Kasumi-1 (cell line): Measurements from ENCODE around the gene OR10A5.
"Not testable (repeated sequence)": the region's sequence is repeated elsewhere in the genome, so short reads cannot be mapped to it uniquely, and the experiment has no call there.

Source experiments
- DNase-seq, 2 experiments: peaks; one replicate each; lab custom pipeline; 2025; lab: John Stamatoyannopoulos, UW

Gene OR10A5, protein sequence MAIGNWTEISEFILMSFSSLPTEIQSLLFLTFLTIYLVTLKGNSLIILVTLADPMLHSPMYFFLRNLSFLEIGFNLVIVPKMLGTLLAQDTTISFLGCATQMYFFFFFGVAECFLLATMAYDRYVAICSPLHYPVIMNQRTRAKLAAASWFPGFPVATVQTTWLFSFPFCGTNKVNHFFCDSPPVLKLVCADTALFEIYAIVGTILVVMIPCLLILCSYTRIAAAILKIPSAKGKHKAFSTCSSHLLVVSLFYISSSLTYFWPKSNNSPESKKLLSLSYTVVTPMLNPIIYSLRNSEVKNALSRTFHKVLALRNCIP

GRCh38 chr11:6845383-6845782, at the start of gene OR10A5:
TSS of gene OR10A5 (plus strand) at chr11:6845683. CDS start at chr11:6845683, 0 bp downstream.
- DNase-seq: no peak

DNA sequence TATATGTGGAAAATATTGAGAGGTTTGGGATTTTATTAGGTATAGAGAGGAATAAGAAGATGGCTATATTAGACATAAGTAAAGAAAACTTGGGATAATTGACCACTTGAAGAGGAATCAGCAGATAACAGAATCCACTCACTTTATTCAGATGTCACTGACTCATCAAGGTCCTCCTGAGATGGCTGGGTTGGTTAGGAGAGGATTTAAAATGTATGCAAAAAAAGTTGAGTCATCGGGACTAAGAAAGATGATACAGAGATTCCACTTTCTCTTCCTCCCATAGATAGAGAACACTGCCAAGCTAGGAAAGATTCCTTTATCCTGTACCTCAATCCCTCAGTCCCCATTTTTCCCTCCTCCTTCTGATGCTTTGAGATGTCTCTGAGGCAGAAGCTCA, 46.1 kb upstream of the OR10A5 start, which contains the start of gene OR6A2:
Gene OR6A2, minus strand, starts transcription at position 288 of the 400 bp plus-strand sequence. CDS start 3,981 bp downstream, outside the sequence.
- DNase-seq: no peak

- not testable (repeated sequence) for DNase-seq
These were observed 44.4 kb upstream of the OR10A5 start for GRCh38 chr11:6801075-6801474.

GRCh38 chr11:6812390-6813005, 33.0 kb upstream of the OR10A5 start:
- DNase-seq: peak; percentile 72 to 77

- DNase-seq: no peak
These were observed 31.8 kb upstream of the OR10A5 start for GRCh38 chr11:6813656-6814055.

DNA sequence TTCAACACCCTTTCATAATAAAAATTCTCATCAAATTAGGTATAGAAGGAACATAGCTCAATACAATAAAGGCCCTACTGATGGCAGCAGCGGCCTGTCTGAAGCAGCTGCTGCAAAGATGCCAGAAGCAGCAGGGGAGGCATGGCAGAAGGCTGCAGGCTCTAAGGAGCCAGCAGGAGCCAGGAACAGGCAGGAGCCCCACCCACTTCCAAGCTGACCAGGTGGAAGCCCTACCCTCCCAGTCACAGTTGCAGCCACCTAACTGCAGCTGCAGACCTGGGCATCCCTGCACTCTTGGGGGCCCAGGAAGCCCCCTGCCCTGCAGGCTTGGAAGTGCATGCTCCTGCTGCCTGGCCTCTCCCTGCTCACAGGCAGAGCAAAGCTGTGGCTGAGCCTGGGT, 27.8 kb upstream of the OR10A5 start:
- DNase-seq: no peak

- DNase-seq: no peak
These were observed 26.5 kb upstream of the OR10A5 start for GRCh38 chr11:6818967-6819366.

DNA sequence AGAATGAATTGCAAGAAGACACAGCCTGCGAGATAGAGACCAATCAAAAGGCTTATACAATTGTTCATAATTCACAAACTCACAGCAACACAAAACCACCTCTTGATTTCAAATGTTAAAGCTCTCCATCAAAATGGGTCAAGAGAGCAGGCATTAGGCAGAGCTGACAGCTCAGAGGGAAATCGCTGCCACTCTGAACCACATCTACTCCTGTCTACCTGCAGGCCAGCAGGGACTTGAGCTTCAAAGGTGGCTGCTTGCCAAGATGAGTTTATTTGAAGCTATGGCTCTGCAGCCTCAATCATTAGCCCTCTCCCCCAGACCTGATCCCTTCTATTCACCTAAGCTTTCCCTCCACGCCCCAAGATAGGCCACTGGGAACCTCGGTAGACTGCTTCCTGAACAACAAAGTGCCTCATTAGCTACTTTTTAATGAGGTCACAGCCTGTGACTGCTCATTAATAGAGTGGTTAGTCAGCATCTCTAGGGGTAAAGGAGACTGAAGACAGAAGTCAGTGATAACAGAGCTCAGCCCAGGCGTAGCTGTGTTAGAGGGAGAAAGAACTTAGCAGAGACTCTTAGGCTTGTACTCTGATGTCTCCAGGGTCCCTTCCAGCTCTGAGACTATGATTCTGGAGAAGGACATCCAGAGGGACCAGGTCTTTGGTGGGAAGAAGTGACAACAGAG, 21.2 kb upstream of the OR10A5 start:
- no peak for DNase-seq

DNA sequence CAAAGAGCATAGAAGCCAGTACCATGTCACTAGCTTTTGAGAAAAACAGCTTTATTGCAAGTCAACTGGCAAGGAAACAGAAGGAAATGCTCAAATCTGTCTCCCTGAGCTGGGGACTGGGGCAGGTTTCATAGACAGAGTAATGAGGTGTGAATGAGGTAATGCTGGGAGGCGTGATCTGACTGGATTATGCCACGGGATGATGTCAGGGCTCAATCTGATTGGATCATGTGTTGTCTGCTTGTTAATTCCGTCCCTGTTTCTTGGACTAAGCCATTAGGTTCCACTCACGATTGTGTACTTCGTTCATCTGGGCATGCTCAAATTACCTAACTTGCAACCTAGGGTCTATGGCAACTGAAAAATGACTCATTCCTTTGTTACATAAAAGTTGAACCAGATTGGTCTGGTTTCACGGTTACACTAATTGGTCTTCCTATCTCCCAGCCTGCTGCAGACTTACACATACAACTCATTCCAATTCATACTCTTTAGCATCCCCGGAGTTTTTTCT, 20.2 kb upstream of the OR10A5 start:
- DNase-seq: no peak

GRCh38 chr11:6828103-6828502, 17.4 kb upstream of the OR10A5 start:
- DNase-seq: no peak

- no peak for DNase-seq
These were observed 12.1 kb upstream of the OR10A5 start for GRCh38 chr11:6833356-6833755.

DNA sequence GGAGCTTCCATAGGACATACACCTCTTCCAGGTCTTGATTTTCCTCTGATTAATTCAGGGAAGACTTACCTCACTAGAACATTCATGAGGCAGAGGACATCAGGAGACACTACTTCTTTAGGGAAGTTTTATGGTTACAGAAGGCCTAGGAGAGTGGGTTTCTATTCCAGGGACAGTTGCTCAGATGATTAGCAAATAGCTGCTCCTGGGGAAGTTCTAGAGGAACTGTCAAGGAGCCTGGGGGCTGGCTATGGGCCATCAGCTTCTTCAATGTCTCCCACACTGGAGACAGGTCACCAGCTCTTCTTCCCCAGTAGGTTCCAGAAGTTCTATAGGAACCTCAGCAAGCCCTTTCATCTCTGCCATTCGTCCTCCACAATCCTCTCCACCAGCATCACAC, 11.5 kb upstream of the OR10A5 start:
- DNase-seq: no peak

- no peak for DNase-seq
These were observed 3.8 kb upstream of the OR10A5 start for GRCh38 chr11:6841694-6842093.

DNA sequence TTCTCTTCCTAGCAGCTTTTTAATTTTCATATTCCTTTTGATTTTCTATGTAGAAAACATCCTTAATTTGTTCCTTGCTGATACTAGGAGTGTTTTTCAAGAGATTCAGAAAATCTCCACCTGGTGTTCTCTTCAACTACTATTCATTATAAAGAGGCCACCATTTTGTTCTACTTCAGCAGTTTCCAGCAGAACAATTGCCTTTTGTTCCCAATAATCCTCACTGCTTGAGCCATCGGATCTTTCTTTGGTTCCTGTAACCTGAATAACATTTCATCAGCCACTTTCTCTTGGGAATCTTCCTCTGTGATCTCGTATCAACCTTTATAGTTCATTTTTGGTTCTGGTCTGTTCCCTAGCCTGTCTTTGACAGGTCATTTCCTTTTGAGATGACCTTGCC, 1.8 kb upstream of the OR10A5 start:
- DNase-seq: no peak

GRCh38 chr11:6844356-6844755, 1.1 kb upstream of the OR10A5 start:
- no peak for DNase-seq

GRCh38 chr11:6850526-6850925, 5.0 kb downstream of the OR10A5 start:
- DNase-seq: peak in 1 of 2 experiments; percentile 24

GRCh38 chr11:6854801-6855200, 9.3 kb downstream of the OR10A5 start:
- not testable (repeated sequence) for DNase-seq

GRCh38 chr11:6855971-6856541, 10.6 kb downstream of the OR10A5 start:
- no peak for DNase-seq

DNA sequence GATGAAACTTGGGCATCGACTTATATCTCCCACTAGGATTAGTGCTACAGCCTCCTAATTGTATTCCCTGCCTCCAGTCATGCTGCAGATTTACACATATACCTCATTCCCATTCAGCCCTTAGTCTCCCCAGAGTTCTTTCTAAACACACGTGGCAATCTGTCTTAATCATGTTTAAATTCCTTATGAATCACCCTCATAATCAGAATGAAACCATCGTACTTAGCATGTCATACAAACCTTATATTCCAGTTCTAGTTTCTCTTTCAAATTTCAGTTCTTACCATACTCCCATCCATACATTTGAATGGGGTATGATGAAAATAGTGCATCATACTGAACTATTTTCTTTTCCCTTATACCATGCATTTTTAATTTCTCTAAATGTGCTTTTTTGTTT, 11.4 kb downstream of the OR10A5 start:
- DNase-seq: no peak

DNA sequence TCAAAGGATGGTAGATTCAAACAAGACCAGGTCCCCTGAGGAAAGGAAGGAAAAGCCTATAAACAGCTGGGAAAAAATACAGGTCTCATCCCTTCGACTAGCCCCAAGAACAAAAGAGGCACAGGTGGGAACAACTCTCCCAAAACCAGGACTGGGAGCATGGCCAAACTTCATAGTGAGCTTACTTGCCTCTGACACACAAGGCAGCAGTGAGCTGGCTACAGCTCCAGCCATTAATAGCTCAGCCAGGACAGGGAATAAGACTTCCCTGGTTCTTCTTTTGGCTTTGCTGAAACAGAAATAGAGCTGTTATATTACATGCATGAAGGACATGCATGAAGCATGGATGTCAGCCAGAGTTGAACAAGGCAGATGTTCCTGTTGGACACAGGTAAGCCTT, 17.5 kb downstream of the OR10A5 start, which contains the start of gene OR10A2:
Gene OR10A2, plus strand, starts transcription at position 97 of the 400 bp plus-strand sequence. CDS start 6,698 bp downstream, outside the sequence.
- DNase-seq: no peak

DNA sequence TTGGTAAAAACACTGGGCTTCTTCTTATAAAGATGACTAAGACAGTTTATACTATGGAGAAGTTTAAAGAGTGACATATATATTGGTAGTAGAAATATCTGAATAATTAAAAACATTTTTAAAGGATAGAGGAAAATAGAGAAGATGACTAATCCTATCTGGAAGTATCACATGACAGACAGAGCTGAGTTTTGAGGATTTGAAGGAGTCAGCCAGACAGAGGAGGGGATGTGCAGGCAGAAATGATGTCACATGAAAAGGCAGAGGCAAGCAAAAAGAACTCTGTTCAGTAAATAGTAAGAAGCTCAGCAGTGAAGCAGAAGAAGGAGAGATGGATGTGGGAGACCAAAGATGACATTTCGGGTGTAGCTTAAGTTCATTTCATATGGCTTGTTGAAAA, 19.0 kb downstream of the OR10A5 start:
- no peak for DNase-seq

GRCh38 chr11:6871278-6871677, 25.8 kb downstream of the OR10A5 start:
- no peak for DNase-seq
